Measurements from ENCODE around the gene LYSMD3. TPM values are rescaled to one million over a fixed set of nuclear protein-coding genes. Genes with fewer than 3 reads are reported as not detected.
"Not testable (repeated sequence)": the region's sequence is repeated elsewhere in the genome, so short reads cannot be mapped to it uniquely, and the experiment has no call there.

LYSMD3 gene
- total RNA-seq, result 10 to 100 TPM; 12.4 to 16.0 (median 14.4) TPM

DNA sequence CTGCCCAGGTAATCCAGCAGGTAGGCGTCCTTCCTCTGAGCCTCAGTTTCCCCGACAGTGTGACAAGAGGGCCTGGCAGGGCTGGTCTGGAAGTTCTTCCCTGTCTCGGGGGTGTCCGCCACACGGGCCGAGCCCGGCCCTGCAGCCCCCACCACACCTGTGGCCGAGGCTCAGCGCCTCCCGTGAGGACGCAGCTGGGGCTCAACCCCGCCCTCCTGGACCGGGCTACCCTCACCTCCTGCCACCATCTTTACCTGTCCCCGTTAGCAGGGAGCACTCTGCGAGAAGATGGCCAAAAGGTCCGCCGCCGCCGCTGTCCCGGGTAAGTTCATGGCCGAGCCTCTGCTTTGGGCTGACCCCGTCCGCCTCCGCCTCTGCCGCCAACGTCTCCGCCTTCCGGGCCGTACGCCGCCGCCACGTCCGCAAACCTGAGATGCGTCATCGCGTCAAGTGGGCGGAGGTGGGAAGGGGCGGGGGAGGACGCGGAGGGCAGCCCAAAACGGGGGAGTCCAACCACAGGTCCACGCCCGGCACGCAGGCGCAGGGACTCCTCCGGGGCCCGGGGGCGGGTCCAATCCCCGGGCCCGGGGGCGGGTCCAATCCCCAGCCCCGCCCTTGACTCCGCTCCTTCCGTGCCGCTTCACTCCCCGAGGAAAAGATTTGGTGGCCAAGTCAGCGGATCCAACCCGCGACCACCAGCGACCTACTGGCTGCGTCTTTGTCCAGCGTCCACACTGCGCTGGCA is at the start of gene LYSMD3:
TSS of gene LYSMD3 (minus strand) at position 391 of the 745 bp plus-strand sequence. CDS start 4,295 bp downstream, outside the sequence.
- Histone ChIP-seq H3K9me3 (no peaks in the 10 kb centered on the region), H3K36me3 (peaks cover 0 to 11% (median 0%) of the 10 kb centered on the region in 3 donors), H3K4me3 (peak within 1 kb of the TSS; percentile 64 to 92 (median 80)), H3K27me3 (no peaks in the 10 kb centered on the region), H3K27ac (peak within 1 kb of the TSS; percentile 89 to 98 (median 94)), H3K4me1 (peaks cover 0 to 37% (median 6%) of the 10 kb centered on the region in 4 donors)
- DNase-seq (ENCODE audit: low spot score in 2 of 2), result peak; percentile 93
- TF ChIP-seq, protein P1, sequence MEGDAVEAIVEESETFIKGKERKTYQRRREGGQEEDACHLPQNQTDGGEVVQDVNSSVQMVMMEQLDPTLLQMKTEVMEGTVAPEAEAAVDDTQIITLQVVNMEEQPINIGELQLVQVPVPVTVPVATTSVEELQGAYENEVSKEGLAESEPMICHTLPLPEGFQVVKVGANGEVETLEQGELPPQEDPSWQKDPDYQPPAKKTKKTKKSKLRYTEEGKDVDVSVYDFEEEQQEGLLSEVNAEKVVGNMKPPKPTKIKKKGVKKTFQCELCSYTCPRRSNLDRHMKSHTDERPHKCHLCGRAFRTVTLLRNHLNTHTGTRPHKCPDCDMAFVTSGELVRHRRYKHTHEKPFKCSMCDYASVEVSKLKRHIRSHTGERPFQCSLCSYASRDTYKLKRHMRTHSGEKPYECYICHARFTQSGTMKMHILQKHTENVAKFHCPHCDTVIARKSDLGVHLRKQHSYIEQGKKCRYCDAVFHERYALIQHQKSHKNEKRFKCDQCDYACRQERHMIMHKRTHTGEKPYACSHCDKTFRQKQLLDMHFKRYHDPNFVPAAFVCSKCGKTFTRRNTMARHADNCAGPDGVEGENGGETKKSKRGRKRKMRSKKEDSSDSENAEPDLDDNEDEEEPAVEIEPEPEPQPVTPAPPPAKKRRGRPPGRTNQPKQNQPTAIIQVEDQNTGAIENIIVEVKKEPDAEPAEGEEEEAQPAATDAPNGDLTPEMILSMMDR (IDR thresholded peaks at IDR 0.05), result no peak
- TF ChIP-seq EP300 (IDR thresholded peaks at IDR 0.05), result peak; percentile 55 to 97
- peak; percentile 48 to 92 for TF ChIP-seq POLR2A (IDR thresholded peaks at IDR 0.05)
- 0% methylated on average over 32 to 44 of the region's 64 CpGs for WGBS, 2 donors

DNA sequence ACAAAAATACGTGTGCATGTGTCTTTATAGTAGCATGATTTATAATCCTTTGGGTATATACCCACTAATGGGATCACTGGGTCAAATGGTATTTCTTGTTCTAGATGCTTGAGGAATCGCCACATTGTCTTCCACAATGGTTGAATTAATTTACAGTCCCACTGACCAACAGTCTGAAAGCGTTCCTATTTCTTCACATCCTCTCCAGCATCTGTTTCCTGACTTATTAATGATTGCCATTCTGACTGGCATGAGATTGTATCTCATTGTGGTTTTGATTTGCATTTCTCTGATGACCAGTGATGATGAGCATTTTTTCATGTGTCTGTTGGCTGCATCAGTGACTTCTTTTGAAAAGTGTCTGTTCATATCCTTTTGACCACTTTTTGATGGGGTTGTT is 47.2 kb upstream of the LYSMD3 start:
- not testable (repeated sequence) for H3K9me3 ChIP-seq; H3K27me3 ChIP-seq; H3K4me3 ChIP-seq; H3K4me1 ChIP-seq; H3K36me3 ChIP-seq; H3K27ac ChIP-seq; DNase-seq (ENCODE audit: low spot score in 2 of 2)
- WGBS, 2 donors, result 87 to 92% methylated on average over 3 of the region's 3 CpGs

DNA sequence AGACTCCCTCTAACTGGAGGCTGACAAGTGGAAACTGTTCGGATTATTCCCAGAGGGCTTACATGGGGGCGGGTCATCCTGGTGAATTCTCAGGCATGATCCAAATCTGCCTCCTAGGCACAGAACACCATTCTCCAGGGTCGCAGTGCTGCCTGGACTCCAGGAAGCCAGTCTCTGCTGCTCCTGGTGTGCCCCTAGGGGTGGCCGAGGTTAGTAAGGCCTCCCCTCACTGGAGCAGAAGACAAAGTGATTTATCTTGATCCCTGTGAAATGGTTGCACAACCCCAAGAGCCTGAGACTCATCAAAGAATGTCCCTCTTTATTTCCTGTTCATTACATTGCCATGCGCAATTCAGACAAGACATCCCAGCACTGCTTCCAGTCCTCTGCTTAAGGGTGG is 46.3 kb upstream of the LYSMD3 start:
- Histone ChIP-seq H3K36me3 (no peaks in the 10 kb centered on the region), H3K27ac (no peak overlapping the region), H3K9me3 (peaks cover 0 to 2% (median 0%) of the 10 kb centered on the region in 4 donors), H3K4me1 (peaks cover 0 to 11% (median 0%) of the 10 kb centered on the region in 4 donors), H3K27me3 (no peaks in the 10 kb centered on the region), H3K4me3 (no peak overlapping the region)
- 87 to 95% methylated on average over 5 of the region's 5 CpGs for WGBS, 2 donors
- DNase-seq (ENCODE audit: low spot score in 2 of 2), result no peak
- TF ChIP-seq, protein P1 (IDR thresholded peaks at IDR 0.05), result no peak
- TF ChIP-seq EP300 (IDR thresholded peaks at IDR 0.05) (no peak), POLR2A (IDR thresholded peaks at IDR 0.05) (no peak)

DNA sequence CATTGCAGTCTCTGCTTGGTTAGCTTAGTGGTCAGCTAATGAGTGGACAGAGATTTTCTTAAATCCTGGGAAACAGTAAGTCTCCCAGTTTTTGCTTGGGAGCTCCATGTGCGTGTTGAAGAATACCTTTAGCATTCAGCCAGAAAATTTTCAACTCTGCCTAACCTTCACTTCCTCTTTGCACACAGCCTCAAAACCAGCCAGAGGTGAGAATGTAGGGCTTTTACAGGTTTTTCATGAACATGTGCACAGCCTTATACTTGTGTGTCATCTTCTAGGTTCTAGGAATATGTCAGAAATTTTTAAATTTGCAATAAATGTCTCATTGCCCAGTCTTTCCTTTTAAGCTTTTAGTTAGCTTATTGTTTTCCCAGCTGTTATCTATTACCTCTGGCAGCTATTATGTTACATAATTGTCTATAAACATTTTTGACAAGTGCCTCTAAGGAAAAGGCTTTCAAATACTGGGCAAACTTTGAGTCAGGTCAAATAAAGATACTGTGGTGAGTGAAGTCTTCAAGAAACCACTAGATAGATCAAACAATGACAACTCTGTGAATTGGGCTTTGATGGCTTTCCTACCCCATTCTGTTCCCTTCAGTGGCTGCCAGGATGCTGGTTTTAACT is 41.9 kb upstream of the LYSMD3 start:
- Histone ChIP-seq H3K27ac (no peak overlapping the region), H3K4me3 (no peak overlapping the region), H3K36me3 (no peaks in the 10 kb centered on the region), H3K9me3 (peaks cover 0 to 8% (median 1%) of the 10 kb centered on the region in 4 donors), H3K27me3 (no peaks in the 10 kb centered on the region), H3K4me1 (peaks cover 0 to 11% (median 0%) of the 10 kb centered on the region in 4 donors)
- WGBS, 2 donors, result 69 to 71% methylated on average over 1 of the region's 1 CpG
- no peak for DNase-seq (ENCODE audit: low spot score in 2 of 2)
- no peak for TF ChIP-seq POLR2A (IDR thresholded peaks at IDR 0.05)
- TF ChIP-seq, protein P1 (IDR thresholded peaks at IDR 0.05), result no peak

DNA sequence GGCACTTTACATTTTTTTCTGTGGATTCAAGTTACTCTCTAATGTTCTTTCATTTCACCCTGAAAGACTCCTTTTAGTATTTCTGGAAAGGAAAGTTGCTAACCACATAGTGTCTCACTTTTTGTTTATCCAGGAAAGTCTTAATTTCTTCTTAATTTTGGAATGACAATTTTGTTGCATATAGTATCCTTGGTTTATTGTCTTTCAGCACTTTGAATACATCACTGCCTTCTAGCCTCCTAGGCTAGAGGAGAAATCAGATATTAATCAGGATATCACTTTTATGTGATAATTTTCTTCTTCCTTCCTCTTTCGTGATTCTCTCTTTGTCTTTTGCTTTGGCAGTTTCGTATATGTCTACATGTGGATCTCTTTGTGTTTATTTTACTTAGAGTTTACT is 40.6 kb upstream of the LYSMD3 start:
- TF ChIP-seq EP300 (IDR thresholded peaks at IDR 0.05) (no peak), POLR2A (IDR thresholded peaks at IDR 0.05) (no peak)
- TF ChIP-seq, protein P1 (IDR thresholded peaks at IDR 0.05), result no peak
- peaks cover 0 to 8% (median 1%) of the 10 kb centered on the region in 4 donors for H3K9me3 ChIP-seq

More for the DNA sequence above, 40.6 kb upstream of the LYSMD3 start:
- H3K4me3 ChIP-seq, result no peak overlapping the region
- H3K27ac ChIP-seq, result no peak overlapping the region
- no peaks in the 10 kb centered on the region for H3K36me3 ChIP-seq
- no peak for DNase-seq (ENCODE audit: low spot score in 2 of 2)
- 84 to 86% methylated on average over 2 of the region's 2 CpGs for WGBS, 2 donors
- H3K4me1 ChIP-seq, result peaks cover 0 to 11% (median 0%) of the 10 kb centered on the region in 4 donors
- H3K27me3 ChIP-seq, result no peaks in the 10 kb centered on the region
